ENCODE results near the gene CAMTA1.

- TF ChIP-seq EZH2 (IDR thresholded peaks at IDR 0.05; ENCODE audit: borderline replicate concordance, low read depth, low read length, poor library complexity, severe bottlenecking) (no peak), CTCF (conservative IDR thresholded peaks at IDR 0.05; ENCODE audit: low read depth, low read length) (no peak)
Measured at GRCh38 chr1:7094086-7094485, 308.8 kb downstream of the CAMTA1 start.

All from A673 (cell line).